Neural progenitor cell (in vitro differentiated cells): ENCODE measurements around the gene ITPR1.

Experiments
- EZH2 ChIP-seq: fragments of 200-600 bp; sonication (generic); IDR thresholded peaks from 2 replicates; pipeline ENCODE4 v1.6.1; 2017; ENCODE audit warnings: antibody characterized with exemption, mild to moderate bottlenecking, moderate library complexity
- TF ChIP-seq, protein P1 (sequence below): fragments of 200-600 bp; sonication (generic); IDR thresholded peaks from 2 replicates; pipeline ENCODE4 v1.5.1; 2017; ENCODE audit warnings: antibody characterized with exemption, mild to moderate bottlenecking

DNA sequence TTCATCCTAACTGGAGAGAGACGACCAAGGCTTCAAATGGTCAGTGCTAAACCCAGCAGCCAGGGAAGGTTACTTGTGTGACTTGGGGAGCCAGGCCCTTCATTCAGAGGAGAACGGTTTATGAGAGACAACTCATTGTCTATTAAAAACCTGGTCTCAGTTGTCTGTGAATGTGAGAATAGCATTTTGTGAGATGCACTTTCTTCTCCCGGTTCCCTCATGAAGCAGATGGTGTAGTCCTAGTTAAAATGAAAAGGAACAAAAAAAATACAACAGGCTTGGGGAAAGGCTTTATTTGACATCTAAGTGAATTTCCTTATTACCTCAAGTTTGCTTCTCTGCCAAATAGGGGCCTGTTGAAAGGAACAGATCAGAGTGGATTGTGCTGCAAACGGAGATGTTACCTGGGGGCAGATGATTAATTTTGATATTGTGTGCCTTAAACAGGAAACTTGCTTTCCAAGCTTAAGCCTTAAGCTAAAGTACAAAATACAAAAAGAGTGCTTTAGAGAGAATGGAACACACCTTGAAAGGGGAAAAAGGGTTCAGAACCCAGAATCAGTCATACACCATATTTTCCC, 283.3 kb downstream of the ITPR1 start:
- TF ChIP-seq, protein P1, sequence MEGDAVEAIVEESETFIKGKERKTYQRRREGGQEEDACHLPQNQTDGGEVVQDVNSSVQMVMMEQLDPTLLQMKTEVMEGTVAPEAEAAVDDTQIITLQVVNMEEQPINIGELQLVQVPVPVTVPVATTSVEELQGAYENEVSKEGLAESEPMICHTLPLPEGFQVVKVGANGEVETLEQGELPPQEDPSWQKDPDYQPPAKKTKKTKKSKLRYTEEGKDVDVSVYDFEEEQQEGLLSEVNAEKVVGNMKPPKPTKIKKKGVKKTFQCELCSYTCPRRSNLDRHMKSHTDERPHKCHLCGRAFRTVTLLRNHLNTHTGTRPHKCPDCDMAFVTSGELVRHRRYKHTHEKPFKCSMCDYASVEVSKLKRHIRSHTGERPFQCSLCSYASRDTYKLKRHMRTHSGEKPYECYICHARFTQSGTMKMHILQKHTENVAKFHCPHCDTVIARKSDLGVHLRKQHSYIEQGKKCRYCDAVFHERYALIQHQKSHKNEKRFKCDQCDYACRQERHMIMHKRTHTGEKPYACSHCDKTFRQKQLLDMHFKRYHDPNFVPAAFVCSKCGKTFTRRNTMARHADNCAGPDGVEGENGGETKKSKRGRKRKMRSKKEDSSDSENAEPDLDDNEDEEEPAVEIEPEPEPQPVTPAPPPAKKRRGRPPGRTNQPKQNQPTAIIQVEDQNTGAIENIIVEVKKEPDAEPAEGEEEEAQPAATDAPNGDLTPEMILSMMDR: no peak
- no peak for TF ChIP-seq EZH2
